GM12878 (cell line): ENCODE measurements around the gene GSE1. TPM values are rescaled to one million over a fixed set of nuclear protein-coding genes. Genes with fewer than 3 reads are reported as not detected.
A peak's percentile ranks its signal among the peaks of the same experiment; 100 is the strongest.

ENCODE experiments used
- BHLHE40 ChIP-seq, 2 experiments: fragments of 450-650 bp in 1 of 2; IDR thresholded peaks; 2 replicates each; pipeline ENCODE4 v1.6.1; 2011 to 2017; ENCODE audit warnings: low read depth in 2 of 2, borderline replicate concordance in 1 of 2, improper control_type of control experiment in 1 of 2, low read length in 1 of 2, mild to moderate bottlenecking in 1 of 2
- CEBPZ ChIP-seq: fragments of 150-350 bp; IDR thresholded peaks from 2 replicates; pipeline ENCODE4 v1.6.1; 2016; ENCODE audit warnings: low read depth, low read length
- EP300 ChIP-seq, 2 experiments: fragments of 150-350 bp in 1 of 2; IDR thresholded peaks; 2 replicates each; pipeline ENCODE4 v1.6.1; 2011 to 2012; ENCODE audit warnings: low read depth in 2 of 2, low read length in 2 of 2, borderline replicate concordance in 1 of 2, improper control_type of control experiment in 1 of 2, inconsistent platforms in 1 of 2; ENCODE audit not compliant: control insufficient read depth in 1 of 2
- IKZF1 ChIP-seq: fragments of 450-650 bp; conservative IDR thresholded peaks from 2 replicates; pipeline ENCODE4 v1.6.1; 2017; ENCODE audit warnings: antibody characterized with exemption, mild to moderate bottlenecking
- PAX5 ChIP-seq: IDR thresholded peaks from 2 replicates; pipeline ENCODE4 v1.6.1; 2011; ENCODE audit warnings: low read depth, low read length, borderline replicate concordance
- PKNOX1 ChIP-seq: fragments of 450-650 bp; IDR thresholded peaks from 2 replicates; pipeline ENCODE4 v1.6.1; 2016; ENCODE audit warnings: mild to moderate bottlenecking
- POLR2AphosphoS5 ChIP-seq: IDR thresholded peaks from 2 replicates; pipeline ENCODE4 v1.6.1; 2011; ENCODE audit warnings: mild to moderate bottlenecking, low read length, inconsistent platforms
- POU2F2 ChIP-seq: IDR thresholded peaks from 3 replicates; pipeline ENCODE4 v1.6.1; 2011; ENCODE audit warnings: low read depth, mild to moderate bottlenecking, low read length, borderline replicate concordance
- RB1 ChIP-seq: fragments of 450-650 bp; formaldehyde crosslinking; IDR thresholded peaks from 2 replicates; pipeline ENCODE4 v1.6.1; 2017; ENCODE audit warnings: mild to moderate bottlenecking, borderline replicate concordance
- RBBP5 ChIP-seq: fragments of 200-600 bp; sonication (generic); conservative IDR thresholded peaks from 2 replicates; pipeline ENCODE4 v1.6.1; 2016
- SPI1 ChIP-seq: IDR thresholded peaks from 2 replicates; pipeline ENCODE4 v1.6.1; 2011; ENCODE audit warnings: low read depth, mild to moderate bottlenecking, low read length, moderate library complexity, borderline replicate concordance; ENCODE audit not compliant: insufficient read depth
- SUZ12 ChIP-seq: fragments of 200-600 bp; sonication (generic); IDR thresholded peaks from one replicate; pipeline ENCODE4 v1.6.1; 2018; ENCODE audit warnings: antibody characterized with exemption, mild to moderate bottlenecking; ENCODE audit not compliant: unreplicated experiment
- TCF12 ChIP-seq: IDR thresholded peaks from 2 replicates; pipeline ENCODE4 v1.6.1; 2011; ENCODE audit warnings: low read depth, mild to moderate bottlenecking, low read length
- YY1 ChIP-seq: IDR thresholded peaks from 2 replicates; pipeline ENCODE4 v1.6.1; 2011; ENCODE audit warnings: low read depth, mild to moderate bottlenecking, low read length
- polyA plus RNA-seq, 11 experiments: library from polyadenylated mRNA; depleted of rRNA in 4 of 11; unstranded in 6 of 11; stranded (reverse) in 5 of 11; fragments of >200 nt; fragmentation: Nextera tagmentation in 4 of 11; fragmentation: Illumina TruSeq in 1 of 11; extraction: Ambion mirVana in 4 of 11; extraction: Trizol in 1 of 11; gene quantifications; 1 replicate in 1 of 11; 2 replicates in 10 of 11; pipeline versions ENCODE4 v1.2.1 to v1.2.3, GENCODE V29; 2011 to 2016; ENCODE audit warnings: inconsistent platforms in 2 of 11, missing spikeins in 2 of 11, low read depth in 1 of 11
- total RNA-seq, 4 experiments: library from RNA; depleted of rRNA in 3 of 4; stranded (reverse); fragments of >200 nt in 3 of 4; fragmentation: Illumina TruSeq in 1 of 4; extraction: Trizol in 1 of 4; gene quantifications; 2 replicates each; pipeline versions ENCODE4 v1.2.1 to v1.2.3, GENCODE V29; 2013 to 2021
- TF ChIP-seq, protein P1 (sequence below): fragments of 450-650 bp; formaldehyde crosslinking; IDR thresholded peaks from 2 replicates; pipeline ENCODE4 v1.5.0; 2022; ENCODE audit warnings: mild to moderate bottlenecking, missing genetic modification characterization
- TF ChIP-seq, protein P2 (sequence below): fragments of 450-650 bp; IDR thresholded peaks from 2 replicates; pipeline ENCODE4 v1.6.1; 2017; ENCODE audit warnings: mild to moderate bottlenecking, low read depth, inconsistent platforms; ENCODE audit not compliant: poor library complexity, severe bottlenecking

GSE1 gene
- total and polyA plus RNA-seq, 10 of the 15 experiments (the other 5 are each of a cell fraction or from before 2014, with no cell fraction given), result 4.6 to 58.7 (median 18.2) TPM

DNA sequence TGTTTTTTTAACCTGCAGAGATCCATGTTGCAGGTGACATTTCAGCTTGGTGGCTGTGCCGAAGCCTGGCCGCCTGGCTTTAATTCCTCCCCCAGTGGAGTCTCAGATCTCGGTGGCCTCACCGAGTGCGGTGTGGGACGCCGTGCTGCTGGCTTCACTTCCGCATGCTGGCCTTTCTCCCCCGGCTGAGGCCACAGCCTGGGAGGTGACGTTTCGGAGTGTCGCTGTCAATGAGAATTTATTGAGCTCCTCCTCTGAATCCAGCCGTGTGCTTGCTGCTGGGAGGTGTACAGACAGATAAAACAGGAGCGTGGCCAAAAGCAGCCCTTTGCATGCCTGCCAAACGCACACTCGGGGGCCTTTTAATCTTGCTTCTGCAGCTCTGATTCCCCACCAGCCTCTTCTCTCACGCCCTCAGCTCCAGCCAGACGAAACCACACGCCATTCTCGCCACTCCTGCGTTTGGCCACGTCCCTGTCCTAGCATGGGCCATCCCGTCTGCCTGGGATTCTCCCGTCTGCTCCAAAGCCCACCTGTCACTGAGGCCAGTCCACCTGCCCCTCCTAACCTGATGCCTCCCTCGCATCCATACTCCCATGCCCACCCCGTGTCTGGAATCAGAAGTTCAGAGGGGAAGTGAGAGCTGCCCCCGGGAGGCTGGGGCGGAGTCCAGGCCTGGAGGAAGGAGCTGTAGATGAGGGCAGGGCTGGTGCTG, 3.6 kb downstream of the GSE1 start (continued):
- TF ChIP-seq POLR2AphosphoS5, result no peak
- TF ChIP-seq SPI1, result peak; percentile 89
- TF ChIP-seq, protein P1, sequence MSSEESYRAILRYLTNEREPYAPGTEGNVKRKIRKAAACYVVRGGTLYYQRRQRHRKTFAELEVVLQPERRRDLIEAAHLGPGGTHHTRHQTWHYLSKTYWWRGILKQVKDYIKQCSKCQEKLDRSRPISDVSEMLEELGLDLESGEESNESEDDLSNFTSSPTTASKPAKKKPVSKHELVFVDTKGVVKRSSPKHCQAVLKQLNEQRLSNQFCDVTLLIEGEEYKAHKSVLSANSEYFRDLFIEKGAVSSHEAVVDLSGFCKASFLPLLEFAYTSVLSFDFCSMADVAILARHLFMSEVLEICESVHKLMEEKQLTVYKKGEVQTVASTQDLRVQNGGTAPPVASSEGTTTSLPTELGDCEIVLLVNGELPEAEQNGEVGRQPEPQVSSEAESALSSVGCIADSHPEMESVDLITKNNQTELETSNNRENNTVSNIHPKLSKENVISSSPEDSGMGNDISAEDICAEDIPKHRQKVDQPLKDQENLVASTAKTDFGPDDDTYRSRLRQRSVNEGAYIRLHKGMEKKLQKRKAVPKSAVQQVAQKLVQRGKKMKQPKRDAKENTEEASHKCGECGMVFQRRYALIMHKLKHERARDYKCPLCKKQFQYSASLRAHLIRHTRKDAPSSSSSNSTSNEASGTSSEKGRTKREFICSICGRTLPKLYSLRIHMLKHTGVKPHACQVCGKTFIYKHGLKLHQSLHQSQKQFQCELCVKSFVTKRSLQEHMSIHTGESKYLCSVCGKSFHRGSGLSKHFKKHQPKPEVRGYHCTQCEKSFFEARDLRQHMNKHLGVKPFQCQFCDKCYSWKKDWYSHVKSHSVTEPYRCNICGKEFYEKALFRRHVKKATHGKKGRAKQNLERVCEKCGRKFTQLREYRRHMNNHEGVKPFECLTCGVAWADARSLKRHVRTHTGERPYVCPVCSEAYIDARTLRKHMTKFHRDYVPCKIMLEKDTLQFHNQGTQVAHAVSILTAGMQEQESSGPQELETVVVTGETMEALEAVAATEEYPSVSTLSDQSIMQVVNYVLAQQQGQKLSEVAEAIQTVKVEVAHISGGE (CRISPR knock-in tag), result no peak
- 0 out of 2 replicates have a peak, but pooled peaks have one; percentile 31 for TF ChIP-seq TCF12
- TF ChIP-seq IKZF1, result peak; percentile 53; the same call in 1 of the 2 replicates
- TF ChIP-seq, protein P2, sequence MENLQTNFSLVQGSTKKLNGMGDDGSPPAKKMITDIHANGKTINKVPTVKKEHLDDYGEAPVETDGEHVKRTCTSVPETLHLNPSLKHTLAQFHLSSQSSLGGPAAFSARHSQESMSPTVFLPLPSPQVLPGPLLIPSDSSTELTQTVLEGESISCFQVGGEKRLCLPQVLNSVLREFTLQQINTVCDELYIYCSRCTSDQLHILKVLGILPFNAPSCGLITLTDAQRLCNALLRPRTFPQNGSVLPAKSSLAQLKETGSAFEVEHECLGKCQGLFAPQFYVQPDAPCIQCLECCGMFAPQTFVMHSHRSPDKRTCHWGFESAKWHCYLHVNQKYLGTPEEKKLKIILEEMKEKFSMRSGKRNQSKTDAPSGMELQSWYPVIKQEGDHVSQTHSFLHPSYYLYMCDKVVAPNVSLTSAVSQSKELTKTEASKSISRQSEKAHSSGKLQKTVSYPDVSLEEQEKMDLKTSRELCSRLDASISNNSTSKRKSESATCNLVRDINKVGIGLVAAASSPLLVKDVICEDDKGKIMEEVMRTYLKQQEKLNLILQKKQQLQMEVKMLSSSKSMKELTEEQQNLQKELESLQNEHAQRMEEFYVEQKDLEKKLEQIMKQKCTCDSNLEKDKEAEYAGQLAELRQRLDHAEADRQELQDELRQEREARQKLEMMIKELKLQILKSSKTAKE, result no peak
- TF ChIP-seq BHLHE40 (IDR thresholded peaks at IDR 0.05; ENCODE audit: borderline replicate concordance in 1 of 2, low read depth in 2 of 2, low read length in 1 of 2), result peak in 1 of 2 experiments; percentile 52; a peak in 2 of 4 replicates
- TF ChIP-seq RBBP5, result no peak
- 0 out of 4 replicates have a peak, but pooled peaks of 1 of the 2 experiments have one; percentile 26 for TF ChIP-seq EP300 (IDR thresholded peaks at IDR 0.05; ENCODE audit: borderline replicate concordance in 1 of 2, control insufficient read depth in 1 of 2, low read depth in 2 of 2, low read length in 2 of 2)
- peak; percentile 48; the same call in 1 of the 2 replicates for TF ChIP-seq PAX5
- no peak for TF ChIP-seq RB1
- no peak for TF ChIP-seq CEBPZ
- TF ChIP-seq PKNOX1, result peak; percentile 56; the same call in 1 of the 2 replicates
- TF ChIP-seq POU2F2, result no peak
- TF ChIP-seq SUZ12, result no peak
- no peak for TF ChIP-seq YY1
